K562 (cell line): Measurements from ENCODE around the gene MAGIX. TPM values are rescaled to one million over a fixed set of nuclear protein-coding genes. Genes with fewer than 3 reads are reported as not detected.

Experiments
- CHAMP1 ChIP-seq: fragments of 450-650 bp; IDR thresholded peaks from 2 replicates; pipeline ENCODE4 v1.6.1; 2016; ENCODE audit warnings: mild to moderate bottlenecking
- CTCFL ChIP-seq: IDR thresholded peaks from 2 replicates; pipeline ENCODE4 v1.6.1; 2011; ENCODE audit warnings: borderline replicate concordance, low read depth, mild to moderate bottlenecking, moderate library complexity, low read length; ENCODE audit not compliant: insufficient read depth, poor library complexity, severe bottlenecking
- IRF1 ChIP-seq: sonication (generic); formaldehyde crosslinking; IDR thresholded peaks from 2 replicates; pipeline ENCODE4 v1.8.0; 2022; ENCODE audit warnings: missing genetic modification reagents, mild to moderate bottlenecking, borderline replicate concordance
- MAFG ChIP-seq: fragments of 450-650 bp; conservative IDR thresholded peaks from 2 replicates; pipeline ENCODE4 v1.6.1; 2016; ENCODE audit warnings: missing genetic modification characterization, missing compliant biosample characterization
- PRDM10 ChIP-seq: fragments of 450-650 bp; IDR thresholded peaks from 2 replicates; pipeline ENCODE4 v1.6.1; 2018; ENCODE audit not compliant: partially characterized antibody
- SFPQ ChIP-seq: fragments of 200-400 bp; formaldehyde crosslinking; IDR thresholded peaks from 2 replicates; pipeline ENCODE4 v1.6.1; 2017; ENCODE audit warnings: mild to moderate bottlenecking, low read depth, low read length, moderate library complexity
- SMARCB1 ChIP-seq: IDR thresholded peaks from 2 replicates; pipeline ENCODE4 v1.6.1; 2011; ENCODE audit warnings: improper control_type of control experiment, low read depth; ENCODE audit not compliant: insufficient read length
- SMC3 ChIP-seq: conservative IDR thresholded peaks from 2 replicates; pipeline ENCODE4 v1.6.1; 2011; ENCODE audit warnings: low read depth, low read length, improper control_type of control experiment; ENCODE audit not compliant: insufficient read depth
- ZNF639 ChIP-seq, 2 experiments: fragments of 200-800 bp in 1 of 2; sonication (Bioruptor generic) in 1 of 2; sonication (generic) in 1 of 2; formaldehyde crosslinking in 1 of 2; IDR thresholded peaks in 1 of 2; conservative IDR thresholded peaks in 1 of 2; 2 replicates each; pipeline versions ENCODE4 v1.5.0 to v1.6.1; 2016 to 2020; ENCODE audit warnings: missing compliant biosample characterization in 1 of 2, missing genetic modification characterization in 1 of 2, missing genetic modification reagents in 1 of 2
- ZNF655 ChIP-seq: fragments of 250-450 bp; sonication (Bioruptor Pico); IDR thresholded peaks from 2 replicates; pipeline ENCODE4 v1.5.0; 2021
- polyA plus RNA-seq, 8 experiments: library from polyadenylated mRNA; depleted of rRNA in 4 of 8; stranded (reverse) in 5 of 8; unstranded in 3 of 8; fragments of >200 nt; fragmentation: Nextera tagmentation in 2 of 8; fragmentation: Illumina TruSeq in 1 of 8; extraction: Ambion mirVana in 2 of 8; extraction: Trizol in 1 of 8; gene quantifications; 2 replicates each; pipeline versions ENCODE4 v1.2.1 to v1.2.3, GENCODE V29; 2011 to 2014; ENCODE audit warnings: inconsistent platforms in 1 of 8, missing spikeins in 1 of 8
- total RNA-seq, 7 experiments: library from RNA; depleted of rRNA in 6 of 7; stranded (reverse); fragments of >200 nt in 6 of 7; fragmentation: Illumina TruSeq in 2 of 7; extraction: Trizol in 2 of 7; gene quantifications; 2 replicates each; pipeline versions ENCODE4 v1.2.1 to v1.2.3, GENCODE V29; 2011 to 2021; ENCODE audit warnings: low replicate concordance in 1 of 7

Gene MAGIX
- total and polyA plus RNA-seq, 9 of the 15 experiments (the other 6 are each of a cell fraction or from before 2014, with no cell fraction given) = 0.08 to 3.5 (median 0.47) TPM

GRCh38 chrX:49192722-49193328, 30.3 kb downstream of the MAGIX start (continued):
- TF ChIP-seq SFPQ (no peak), IRF1 (no peak), MAFG (tag) (0 out of 2 replicates have a peak, but pooled peaks have one; percentile 21), PRDM10 (no peak), ZNF655 (CRISPR knock-in tag) (no peak), ZNF639 (CRISPR knock-in tag; conservative IDR thresholded peaks at IDR 0.05 in 1 of 2, IDR thresholded peaks at IDR 0.05 in 1 of 2) (no peak), CTCFL (peak; percentile 49), SMC3 (0 out of 2 replicates have a peak, but pooled peaks have one; percentile 21), SMARCB1 (no peak), CHAMP1 (no peak)
